Tibial nerve (tissue), 4 donors: ENCODE measurements around the gene ARHGEF4. TPM values are rescaled to one million over a fixed set of nuclear protein-coding genes. Genes with fewer than 3 reads are reported as not detected.
A peak's percentile ranks its signal among the peaks of the same experiment; 100 is the strongest.

ENCODE experiments used
- DNase-seq, 2 donors: peaks; one replicate each; pipeline ENCODE4 v3.0.0-alpha.2; 2019; ENCODE audit warnings: low spot score in 2 of 2
- H3K27ac ChIP-seq, 4 donors: fragments of 200-600 bp; sonication (generic) in 3 of 4; one replicate each; pipeline ENCODE4 v1.5.1; 2017 to 2019; ENCODE audit warnings: mild to moderate bottlenecking in 1 of 4
- H3K27me3 ChIP-seq, 2 donors: fragments of 200-600 bp; sonication (generic) in 1 of 2; one replicate each; pipeline versions ENCODE4 v1.5.1 to v1.6.0; 2017 to 2019
- H3K36me3 ChIP-seq, 3 donors: fragments of 200-600 bp; sonication (generic); one replicate each; pipeline ENCODE4 v1.5.1; 2018 to 2019
- H3K4me1 ChIP-seq, 4 donors: fragments of 200-600 bp; sonication (generic) in 3 of 4; one replicate each; pipeline ENCODE4 v1.5.1; 2017 to 2019
- H3K4me3 ChIP-seq, 4 donors: fragments of 200-600 bp; sonication (generic) in 3 of 4; one replicate each; pipeline ENCODE4 v1.5.1; 2017 to 2019; ENCODE audit warnings: mild to moderate bottlenecking in 1 of 4, moderate library complexity in 1 of 4
- H3K9me3 ChIP-seq, 4 donors: fragments of 200-600 bp; sonication (generic) in 3 of 4; one replicate each; pipeline ENCODE4 v1.5.1; 2017 to 2019
- EP300 ChIP-seq, 2 donors: sonication (generic); formaldehyde crosslinking; IDR thresholded peaks; one replicate each; pipeline ENCODE4 v1.6.1; 2017; ENCODE audit warnings: antibody characterized with exemption in 2 of 2, mild to moderate bottlenecking in 1 of 2
- POLR2A ChIP-seq, 2 donors: fragments of 450-650 bp; IDR thresholded peaks; one replicate each; pipeline ENCODE4 v1.6.1; 2017; ENCODE audit warnings: antibody characterized with exemption in 2 of 2, mild to moderate bottlenecking in 2 of 2, moderate library complexity in 2 of 2
- WGBS, 2 donors: methylation state at CpG; one replicate each; pipeline ENCODE4 v1.1.5; 2018; 5-methylcytosine and 5-hydroxymethylcytosine counted together
- total RNA-seq, 4 donors: library from RNA; depleted of rRNA; stranded (reverse); fragments of >200 nt; gene quantifications; one replicate each; pipeline ENCODE4 v1.1.0, GENCODE V29; 2016
- TF ChIP-seq, protein P1 (sequence below), 5 experiments: fragments of 200-600 bp in 3 of 5; fragments of 450-650 bp in 2 of 5; sonication (generic) in 3 of 5; IDR thresholded peaks; one replicate each; pipeline ENCODE4 v1.5.1; 2016 to 2019; ENCODE audit warnings: antibody characterized with exemption in 5 of 5, mild to moderate bottlenecking in 3 of 5, moderate library complexity in 2 of 5

ARHGEF4 gene
- total RNA-seq, 4 donors from 2014 or later = 16.3 to 50.7 (median 23.3) TPM

- Histone ChIP-seq H3K27ac (no peak overlapping the region), H3K27me3 (no peaks in the 10 kb centered on the region), H3K4me1 (no peaks in the 10 kb centered on the region), H3K9me3 (no peaks in the 10 kb centered on the region), H3K4me3 (no peak overlapping the region), H3K36me3 (no peaks in the 10 kb centered on the region)
- 16 to 51% methylated on average over 3 to 4 of the region's 4 CpGs for WGBS, 2 donors
- TF ChIP-seq, protein P1, sequence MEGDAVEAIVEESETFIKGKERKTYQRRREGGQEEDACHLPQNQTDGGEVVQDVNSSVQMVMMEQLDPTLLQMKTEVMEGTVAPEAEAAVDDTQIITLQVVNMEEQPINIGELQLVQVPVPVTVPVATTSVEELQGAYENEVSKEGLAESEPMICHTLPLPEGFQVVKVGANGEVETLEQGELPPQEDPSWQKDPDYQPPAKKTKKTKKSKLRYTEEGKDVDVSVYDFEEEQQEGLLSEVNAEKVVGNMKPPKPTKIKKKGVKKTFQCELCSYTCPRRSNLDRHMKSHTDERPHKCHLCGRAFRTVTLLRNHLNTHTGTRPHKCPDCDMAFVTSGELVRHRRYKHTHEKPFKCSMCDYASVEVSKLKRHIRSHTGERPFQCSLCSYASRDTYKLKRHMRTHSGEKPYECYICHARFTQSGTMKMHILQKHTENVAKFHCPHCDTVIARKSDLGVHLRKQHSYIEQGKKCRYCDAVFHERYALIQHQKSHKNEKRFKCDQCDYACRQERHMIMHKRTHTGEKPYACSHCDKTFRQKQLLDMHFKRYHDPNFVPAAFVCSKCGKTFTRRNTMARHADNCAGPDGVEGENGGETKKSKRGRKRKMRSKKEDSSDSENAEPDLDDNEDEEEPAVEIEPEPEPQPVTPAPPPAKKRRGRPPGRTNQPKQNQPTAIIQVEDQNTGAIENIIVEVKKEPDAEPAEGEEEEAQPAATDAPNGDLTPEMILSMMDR (IDR thresholded peaks at IDR 0.05) = no peak
- TF ChIP-seq EP300 (IDR thresholded peaks at IDR 0.05) (no peak), POLR2A (IDR thresholded peaks at IDR 0.05) (no peak)
- DNase-seq = no peak
Measured at GRCh38 chr2:130791617-130791939, 45.1 kb upstream of the ARHGEF4 start.

DNA sequence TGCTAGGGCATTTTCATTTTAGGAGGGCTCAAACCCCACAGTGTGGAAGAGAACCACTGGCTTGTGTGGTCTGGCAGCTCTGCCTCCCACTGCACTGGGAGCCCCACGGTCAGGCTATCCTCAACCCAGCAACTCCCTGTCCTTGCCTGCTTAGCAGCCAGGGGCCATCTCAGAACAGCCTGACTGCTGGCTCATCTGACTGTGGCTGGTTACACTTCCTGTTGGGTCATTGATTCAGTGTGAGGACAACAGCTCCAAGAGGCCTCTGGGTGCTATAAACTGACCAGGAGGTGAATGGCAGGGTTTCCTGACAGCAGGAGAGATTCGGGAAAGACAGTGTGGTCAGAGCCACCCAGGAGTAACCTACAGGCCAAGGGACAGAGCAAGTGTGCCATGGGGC lies 41.3 kb upstream of the ARHGEF4 start:
- H3K9me3 ChIP-seq = no peaks in the 10 kb centered on the region
- H3K4me3 ChIP-seq = no peak overlapping the region
- H3K36me3 ChIP-seq = no peaks in the 10 kb centered on the region
- no peaks in the 10 kb centered on the region for H3K27me3 ChIP-seq
- H3K4me1 ChIP-seq = peaks cover 0 to 18% (median 4%) of the 10 kb centered on the region in 4 donors
- TF ChIP-seq, protein P1 (IDR thresholded peaks at IDR 0.05) = no peak
- TF ChIP-seq EP300 (IDR thresholded peaks at IDR 0.05) = no peak
- no peak for TF ChIP-seq POLR2A (IDR thresholded peaks at IDR 0.05)
- DNase-seq = no peak
- H3K27ac ChIP-seq = no peak overlapping the region
- 36 to 44% methylated on average over 1 to 2 of the region's 2 CpGs for WGBS, 2 donors

DNA sequence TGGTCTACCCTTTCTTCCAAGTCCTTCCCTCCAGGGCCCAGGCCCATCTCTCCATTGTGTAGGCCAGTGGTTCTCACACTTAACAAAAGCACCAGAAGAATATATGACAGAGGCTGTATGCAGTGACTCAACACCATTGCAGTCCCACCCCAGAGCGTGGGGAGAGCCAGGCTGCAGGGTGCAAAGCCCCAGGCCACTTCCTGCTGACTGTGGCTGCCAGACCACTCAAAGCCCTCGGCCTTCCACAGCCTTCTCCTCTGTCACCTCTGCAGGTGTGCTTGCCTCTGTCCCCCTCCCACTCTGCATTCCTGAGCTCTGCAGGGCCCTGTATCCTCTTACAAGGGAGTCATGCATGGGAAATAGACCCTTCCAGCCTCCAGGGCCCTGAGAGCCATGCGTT lies 40.4 kb upstream of the ARHGEF4 start:
- Histone ChIP-seq H3K4me3 (no peak overlapping the region), H3K27ac (no peak overlapping the region), H3K36me3 (no peaks in the 10 kb centered on the region), H3K9me3 (no peaks in the 10 kb centered on the region), H3K4me1 (peaks cover 0 to 18% (median 4%) of the 10 kb centered on the region in 4 donors), H3K27me3 (no peaks in the 10 kb centered on the region)
- 69 to 73% methylated on average over 3 of the region's 3 CpGs for WGBS, 2 donors
- TF ChIP-seq POLR2A (IDR thresholded peaks at IDR 0.05) (no peak), EP300 (IDR thresholded peaks at IDR 0.05) (no peak)
- TF ChIP-seq, protein P1 (IDR thresholded peaks at IDR 0.05) = no peak
- no peak for DNase-seq

DNA sequence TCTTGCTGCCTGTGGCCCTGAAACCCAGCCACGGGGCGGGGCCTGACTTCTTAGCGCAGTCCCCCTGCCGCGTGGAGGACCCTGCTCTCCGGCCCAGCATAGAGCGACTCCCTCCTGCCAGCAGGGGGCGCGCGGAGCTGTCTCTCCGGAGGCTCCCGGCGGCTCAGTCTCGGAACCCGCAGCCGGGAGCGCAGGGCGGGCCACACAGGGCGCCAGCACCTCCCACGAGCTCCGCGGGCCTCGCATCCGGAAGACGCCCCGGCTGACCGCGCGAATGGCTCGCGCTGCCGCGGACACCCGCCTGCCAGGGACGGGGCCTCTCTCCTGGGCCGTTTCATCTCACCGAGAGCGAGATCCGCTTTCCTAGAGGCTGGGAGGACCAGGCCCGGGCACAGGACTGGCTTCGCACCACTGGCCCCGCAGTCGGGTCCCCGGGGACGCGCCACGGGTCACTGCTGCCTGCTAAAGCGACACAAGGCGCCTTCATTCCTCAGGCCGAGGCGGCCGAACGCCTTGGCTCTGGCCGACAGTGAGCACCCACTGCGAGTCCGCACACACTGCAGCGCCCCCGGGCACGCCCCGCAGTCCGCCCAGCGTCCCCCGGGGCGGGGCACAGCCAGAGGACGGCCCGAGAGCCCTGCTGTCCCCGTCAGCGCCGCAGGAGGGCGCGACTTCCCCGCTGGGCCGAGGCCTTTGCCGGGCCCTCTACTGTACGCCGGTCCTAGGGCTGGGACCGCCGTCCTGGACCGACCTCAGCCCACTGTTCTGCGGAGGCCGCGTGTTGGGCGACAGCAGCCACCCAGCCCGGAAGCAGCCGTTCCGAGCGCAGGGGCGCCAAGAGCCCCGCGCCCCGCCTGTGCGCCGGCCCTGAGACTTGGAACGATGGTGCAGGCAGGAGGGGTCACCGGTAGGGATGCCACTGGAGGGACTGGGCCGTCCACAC lies 39.0 kb upstream of the ARHGEF4 start:
- TF ChIP-seq EP300 (IDR thresholded peaks at IDR 0.05) = peak in 1 of 2 donors; percentile 71
- TF ChIP-seq POLR2A (IDR thresholded peaks at IDR 0.05) = peak in 1 of 2 donors; percentile 49
- TF ChIP-seq, protein P1 (IDR thresholded peaks at IDR 0.05) = peak; percentile 92 to 93 (median 93)
- Histone ChIP-seq H3K27me3 (no peaks in the 10 kb centered on the region), H3K27ac (peak overlapping the region; percentile 90 to 96 (median 95)), H3K9me3 (no peaks in the 10 kb centered on the region), H3K4me1 (peaks cover 0 to 18% (median 4%) of the 10 kb centered on the region in 4 donors), H3K4me3 (peak overlapping the region; percentile 72 to 91 (median 80)), H3K36me3 (no peaks in the 10 kb centered on the region)
- peak; percentile 73 to 81 for DNase-seq
- WGBS, 2 donors = 0 to 2% methylated on average over 22 to 51 of the region's 96 CpGs
